Activated T-cell treated with anti-CD3 and anti-CD28 coated beads, Interleukin-2, amount 50 U/mL, for 4 hours (primary cell): ENCODE results near the gene FGFR1OP2. TPM values are rescaled to one million over a fixed set of nuclear protein-coding genes. Genes with fewer than 3 reads are reported as not detected.

Experiments
- total RNA-seq, 3 donors: library from RNA; stranded (reverse); gene quantifications; one replicate each; pipeline ENCODE4 v1.2.1, GENCODE V29; 2021

The FGFR1OP2 gene
- total RNA-seq, 3 donors from 2014 or later, result 39.2 to 44.1 (median 43.1) TPM

Other genes with a start within 250 kb of the FGFR1OP2 start
- gene ITPR2, start 105.3 kb upstream of the FGFR1OP2 start, total RNA-seq, result 10 to 100 TPM; 18.2 to 26.7 (median 21.0) TPM
- 10 to 100 TPM; 52.1 to 59.0 (median 55.6) TPM for gene INTS13, start 489 bp upstream of the FGFR1OP2 start, total RNA-seq
- 10 to 100 TPM; 21.1 to 22.9 (median 21.6) TPM for gene TM7SF3, start 75.9 kb downstream of the FGFR1OP2 start, total RNA-seq
- gene MED21, start 84.1 kb downstream of the FGFR1OP2 start, total RNA-seq, result 10 to 100 TPM; 22.5 to 28.9 (median 26.3) TPM
- not detected for gene C12orf71, start 144.1 kb downstream of the FGFR1OP2 start, total RNA-seq